GM15510 (cell line): ENCODE data around the gene SLC30A4.

Experiments
- POLR2A ChIP-seq: IDR thresholded peaks from 3 replicates; pipeline ENCODE4 v1.6.1; 2011; ENCODE audit warnings: borderline replicate concordance; ENCODE audit not compliant: insufficient read length; ENCODE audit errors: extremely low read depth

Gene SLC30A4

GRCh38 chr15:45523166-45523460 is 558 bp upstream of the SLC30A4 start:
- no peak for TF ChIP-seq POLR2A

DNA sequence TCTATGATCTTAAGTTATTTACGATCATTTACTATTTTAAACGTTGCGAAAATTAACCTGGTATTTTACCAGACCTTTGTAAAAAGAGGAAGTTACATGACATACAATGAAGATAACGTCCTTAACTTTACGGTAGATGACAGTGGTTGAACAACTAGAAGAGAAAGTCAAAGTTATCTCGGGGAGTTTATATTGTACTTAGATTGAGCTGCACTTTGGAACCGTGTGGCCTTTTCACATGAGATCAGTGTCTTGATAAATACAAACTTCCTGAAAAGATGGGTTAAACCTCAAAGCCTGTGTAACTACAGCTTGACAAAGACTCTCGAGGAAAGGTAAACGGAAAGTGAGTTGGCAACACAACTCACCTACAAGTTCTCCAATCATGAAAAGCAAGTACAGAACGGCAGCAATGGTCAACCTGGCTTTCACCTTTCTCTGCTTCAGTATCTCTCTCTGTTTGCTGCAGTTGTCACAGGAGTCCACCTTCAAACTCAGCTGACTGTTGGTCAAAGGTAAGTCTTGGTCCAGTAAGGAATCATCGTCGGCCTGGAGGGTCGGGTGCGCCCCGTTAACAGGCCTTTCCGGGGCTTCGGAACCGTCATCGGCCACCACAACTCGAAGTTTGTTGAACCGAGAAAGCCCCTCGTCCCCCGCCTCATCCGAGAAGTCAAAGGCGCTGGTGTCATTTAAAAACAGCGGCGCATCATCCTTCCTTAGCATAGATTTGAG is 793 bp downstream of the SLC30A4 start:
- TF ChIP-seq POLR2A: no peak

- TF ChIP-seq POLR2A: no peak
Observed at GRCh38 chr15:45510758-45511280, 11.7 kb downstream of the SLC30A4 start.

DNA sequence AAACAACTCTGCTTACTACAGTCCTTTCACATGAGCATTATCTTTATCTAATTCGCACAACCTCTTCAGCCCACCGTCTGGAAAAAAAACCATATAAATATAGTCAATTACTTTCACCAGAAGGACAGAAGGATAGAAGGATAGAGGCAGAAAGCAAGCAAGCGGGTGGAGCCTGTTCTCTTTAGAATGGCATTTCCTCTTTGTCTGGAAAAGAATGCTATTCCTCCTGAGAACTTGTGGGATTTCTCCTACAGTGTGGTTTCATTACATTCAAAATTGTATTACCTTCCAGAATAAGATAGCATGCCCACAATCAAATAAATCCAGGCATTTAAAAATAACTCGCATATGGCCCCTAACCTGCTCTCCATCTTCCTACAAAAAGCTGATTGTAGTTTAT is 23.1 kb downstream of the SLC30A4 start:
- no peak for TF ChIP-seq POLR2A

- no peak for TF ChIP-seq POLR2A
Observed at GRCh38 chr15:45498701-45499100, 23.9 kb downstream of the SLC30A4 start.

- no peak for TF ChIP-seq POLR2A
Observed at GRCh38 chr15:45497261-45497660, 25.3 kb downstream of the SLC30A4 start.

DNA sequence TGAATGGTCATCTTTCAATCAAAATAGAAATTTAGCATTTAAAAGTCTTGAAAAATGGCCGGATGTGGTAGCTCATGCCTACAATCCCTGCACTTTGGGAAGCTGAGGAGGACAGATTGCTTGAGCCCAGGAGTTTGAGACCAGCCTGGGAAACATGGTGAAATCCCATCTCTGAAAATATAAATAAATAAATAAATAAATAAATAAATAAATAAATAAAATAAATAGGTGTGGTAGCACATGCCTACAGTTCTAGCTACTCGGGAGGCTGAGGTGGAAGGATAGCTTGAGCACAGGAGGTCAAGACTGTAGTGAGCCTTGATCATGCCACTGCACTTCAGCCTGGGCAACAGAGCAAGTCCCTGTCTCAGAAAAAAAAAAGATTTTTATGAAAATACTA is 25.9 kb downstream of the SLC30A4 start:
- TF ChIP-seq POLR2A: no peak

- no peak for TF ChIP-seq POLR2A
Observed at GRCh38 chr15:45495588-45495987, 27.0 kb downstream of the SLC30A4 start.

GRCh38 chr15:45489690-45490238 is 32.8 kb downstream of the SLC30A4 start:
- no peak for TF ChIP-seq POLR2A

DNA sequence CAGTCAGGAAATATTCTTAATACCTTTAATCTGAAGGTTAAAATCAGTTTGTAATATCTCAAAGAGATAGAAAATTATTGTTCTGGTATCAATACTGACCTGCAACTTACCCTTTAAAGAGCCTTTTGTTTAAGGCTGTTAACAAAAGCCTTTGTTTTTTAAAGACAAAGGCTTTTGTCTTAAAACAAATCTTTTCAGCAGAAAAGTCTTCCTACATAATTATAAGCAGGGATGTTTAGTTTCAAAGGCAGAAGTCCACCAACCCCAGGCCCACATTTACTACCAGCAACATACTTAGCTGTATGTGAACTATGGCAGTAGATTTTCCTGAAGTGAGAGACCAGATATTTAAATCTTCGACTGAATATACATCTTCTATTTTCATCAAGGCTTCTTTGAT is 36.2 kb downstream of the SLC30A4 start:
- TF ChIP-seq POLR2A: no peak

DNA sequence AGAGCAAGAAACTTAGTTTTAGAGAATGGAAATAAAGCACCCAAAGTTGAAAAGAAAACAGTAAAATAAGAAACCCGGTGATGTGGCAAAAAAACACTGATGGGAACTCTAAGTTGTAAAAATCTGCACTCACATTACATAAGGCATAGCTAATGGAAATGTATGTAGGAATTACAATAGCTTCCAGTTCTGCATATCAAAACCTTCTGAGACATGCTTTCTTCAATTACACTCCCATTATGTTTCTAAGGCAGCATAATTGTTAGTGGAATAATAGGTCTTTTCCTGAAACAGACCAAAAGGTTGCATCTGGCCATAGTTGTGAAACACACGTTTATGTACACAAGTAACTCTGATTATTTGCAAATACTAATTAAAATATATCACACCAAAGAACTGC is 41.4 kb downstream of the SLC30A4 start:
- no peak for TF ChIP-seq POLR2A

DNA sequence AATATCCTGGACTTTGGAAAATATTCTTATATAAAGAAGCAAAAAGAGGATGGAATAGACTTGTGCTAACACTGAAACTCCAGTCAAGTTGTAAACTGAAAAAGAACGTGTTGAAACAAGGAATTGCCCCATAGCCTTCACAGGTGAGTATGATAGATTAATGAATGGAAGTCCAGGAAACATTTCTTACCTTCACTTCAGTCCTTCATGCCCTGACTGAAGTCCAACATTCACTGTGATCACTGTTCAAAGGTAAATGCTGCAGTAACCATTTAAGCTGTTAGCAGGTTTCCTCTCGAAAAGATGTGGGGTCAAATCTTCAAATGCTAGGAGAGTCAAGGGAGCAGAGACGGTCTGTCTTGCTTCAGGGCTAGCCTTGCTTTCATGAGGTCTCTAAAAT is 46.1 kb downstream of the SLC30A4 start:
- no peak for TF ChIP-seq POLR2A

DNA sequence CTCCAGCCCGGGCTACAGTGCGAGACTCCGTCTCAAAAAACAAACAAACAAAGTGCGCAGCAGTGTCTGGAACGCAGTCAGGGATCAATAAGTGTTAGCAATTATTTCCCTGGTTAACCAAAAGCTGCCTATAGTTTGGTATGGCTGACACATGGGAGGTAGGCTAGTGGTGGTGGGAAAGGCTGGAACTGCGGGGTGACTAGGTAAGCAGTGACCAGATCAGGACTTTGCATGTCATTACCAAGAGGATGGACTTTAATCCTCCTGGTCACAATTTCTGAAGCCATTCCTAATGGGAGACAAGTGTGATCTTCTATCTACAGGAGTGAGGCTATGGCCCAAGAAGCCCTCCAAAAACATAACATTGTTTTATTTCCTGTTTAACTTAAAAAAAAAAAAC is 47.8 kb downstream of the SLC30A4 start:
- TF ChIP-seq POLR2A: no peak

DNA sequence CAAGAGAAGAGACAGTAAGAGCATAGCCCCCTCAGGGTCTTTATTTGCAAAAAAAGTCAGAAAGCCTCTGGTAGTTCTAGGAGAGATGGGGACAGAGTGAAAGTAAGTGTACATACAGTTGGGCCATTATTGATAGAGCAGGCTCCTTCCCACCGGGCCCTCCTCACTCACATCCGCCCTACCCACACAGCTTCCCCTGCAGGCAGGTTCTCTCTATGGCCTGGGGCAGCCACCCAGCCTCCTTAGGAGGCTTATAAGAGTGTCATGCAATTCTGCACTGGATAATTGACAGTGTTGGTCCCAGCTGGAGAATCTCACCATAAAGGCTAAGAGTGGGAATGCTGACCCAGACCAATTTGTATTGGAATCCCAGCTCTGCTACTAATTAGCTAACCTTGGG is 49.5 kb downstream of the SLC30A4 start:
- no peak for TF ChIP-seq POLR2A

- TF ChIP-seq POLR2A: no peak
Observed at GRCh38 chr15:45471151-45471550, 51.4 kb downstream of the SLC30A4 start.

DNA sequence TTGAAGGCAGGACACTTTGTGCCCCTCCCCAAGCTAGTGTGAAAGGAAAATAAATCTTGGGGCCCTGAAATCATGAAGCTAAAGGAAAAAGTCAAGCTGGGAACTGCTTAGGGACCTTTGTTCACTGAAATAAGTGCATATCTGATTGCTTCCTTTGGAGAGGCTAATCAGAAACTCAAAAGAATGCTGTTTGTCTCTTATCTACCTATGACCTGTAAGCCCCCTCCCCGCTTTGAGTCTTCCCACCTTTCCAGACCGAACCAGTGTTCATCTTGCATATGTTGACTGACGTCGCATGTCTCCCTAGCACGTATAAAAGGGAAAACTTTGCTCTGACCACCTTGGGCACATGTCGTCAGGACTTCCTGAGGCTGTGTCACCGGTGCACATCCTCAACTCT is 53.1 kb downstream of the SLC30A4 start:
- TF ChIP-seq POLR2A: no peak
